Effector memory CD8-positive, alpha-beta T cell (primary cell): ENCODE data around the gene SMG9.

Experiments used
- ATAC-seq: fragments of 150-1000 bp; cut with Tn5 transposase; replicated peaks from 2 replicates; pipeline ENCODE4 v1.10.0; 2021; ENCODE audit warnings: mild to moderate bottlenecking, moderate library complexity
- DNase-seq, 3 experiments: peaks; one replicate each; pipeline ENCODE4 v3.0.0; 2021
- H3K27ac Mint-ChIP-seq, 2 donors: one replicate each; pipeline ENCODE4 v1.8.0; 2022; ENCODE audit warnings: mild to moderate bottlenecking in 2 of 2, mixed read lengths in 2 of 2, moderate library complexity in 2 of 2
- H3K27me3 Mint-ChIP-seq, 2 donors: one replicate each; pipeline ENCODE4 v1.8.0; 2022; ENCODE audit warnings: mixed read lengths in 2 of 2
- H3K36me3 Mint-ChIP-seq: one replicate; pipeline ENCODE4 v1.8.0; 2022; ENCODE audit warnings: mild to moderate bottlenecking, moderate library complexity, mixed read lengths; ENCODE audit not compliant: insufficient read depth
- H3K4me1 Mint-ChIP-seq, 2 donors: one replicate each; pipeline ENCODE4 v1.8.0; 2022; ENCODE audit warnings: low read depth in 2 of 2, mixed read lengths in 2 of 2
- H3K4me3 Mint-ChIP-seq, 2 donors: one replicate each; pipeline ENCODE4 v1.8.0; 2022; ENCODE audit warnings: mild to moderate bottlenecking in 2 of 2, mixed read lengths in 2 of 2, moderate library complexity in 2 of 2
- H3K9me3 Mint-ChIP-seq, 2 donors: one replicate each; pipeline ENCODE4 v1.8.0; 2022; ENCODE audit warnings: mixed read lengths in 2 of 2

Gene SMG9

DNA sequence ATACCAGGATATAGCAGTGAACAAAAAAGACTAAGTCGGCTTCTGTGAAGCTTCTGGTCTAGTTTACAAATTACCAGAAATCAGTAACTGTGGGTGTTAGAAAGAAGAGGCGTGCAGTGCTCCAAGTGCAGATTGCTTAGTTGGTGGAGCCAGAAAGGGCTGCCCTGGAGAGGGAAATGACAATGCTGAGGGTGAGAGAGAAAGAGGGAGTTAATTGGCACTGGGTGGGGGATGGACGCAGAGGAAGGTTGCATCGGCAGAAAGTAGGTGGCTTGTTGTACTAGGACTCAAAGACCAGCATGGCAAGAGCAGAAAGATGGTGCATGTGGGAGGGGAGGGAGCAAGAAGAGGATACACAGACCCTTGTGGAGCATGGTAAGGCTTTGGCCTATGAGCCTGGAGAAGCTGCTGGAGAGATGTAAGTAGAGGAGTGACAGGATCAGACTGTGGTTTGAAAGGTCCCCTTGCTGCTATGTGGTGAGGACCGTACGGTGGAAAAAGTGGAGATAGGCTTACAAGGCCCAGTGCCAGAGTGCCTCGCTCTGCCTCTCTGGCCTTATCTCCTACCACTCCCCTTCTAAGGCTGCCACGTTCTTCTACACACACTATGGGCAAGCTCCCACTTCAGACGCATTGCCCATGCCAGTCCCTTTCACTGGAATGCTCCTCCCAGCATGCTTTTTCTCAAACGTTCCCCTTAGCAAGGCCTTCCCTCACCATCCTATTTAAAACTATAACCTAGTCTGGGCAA lies 13.5 kb downstream of the SMG9 start:
- Mint-ChIP-seq H3K27ac (peak overlapping the region in 1 of 2 donors; percentile 92), H3K4me1 (peaks cover 4 to 21% of the 10 kb centered on the region in 2 donors), H3K4me3 (no peak overlapping the region), H3K27me3 (no peaks in the 10 kb centered on the region), H3K36me3 (peaks cover 53% of the 10 kb centered on the region), H3K9me3 (no peaks in the 10 kb centered on the region)
- DNase-seq (no peak), ATAC-seq (no peak)

DNA sequence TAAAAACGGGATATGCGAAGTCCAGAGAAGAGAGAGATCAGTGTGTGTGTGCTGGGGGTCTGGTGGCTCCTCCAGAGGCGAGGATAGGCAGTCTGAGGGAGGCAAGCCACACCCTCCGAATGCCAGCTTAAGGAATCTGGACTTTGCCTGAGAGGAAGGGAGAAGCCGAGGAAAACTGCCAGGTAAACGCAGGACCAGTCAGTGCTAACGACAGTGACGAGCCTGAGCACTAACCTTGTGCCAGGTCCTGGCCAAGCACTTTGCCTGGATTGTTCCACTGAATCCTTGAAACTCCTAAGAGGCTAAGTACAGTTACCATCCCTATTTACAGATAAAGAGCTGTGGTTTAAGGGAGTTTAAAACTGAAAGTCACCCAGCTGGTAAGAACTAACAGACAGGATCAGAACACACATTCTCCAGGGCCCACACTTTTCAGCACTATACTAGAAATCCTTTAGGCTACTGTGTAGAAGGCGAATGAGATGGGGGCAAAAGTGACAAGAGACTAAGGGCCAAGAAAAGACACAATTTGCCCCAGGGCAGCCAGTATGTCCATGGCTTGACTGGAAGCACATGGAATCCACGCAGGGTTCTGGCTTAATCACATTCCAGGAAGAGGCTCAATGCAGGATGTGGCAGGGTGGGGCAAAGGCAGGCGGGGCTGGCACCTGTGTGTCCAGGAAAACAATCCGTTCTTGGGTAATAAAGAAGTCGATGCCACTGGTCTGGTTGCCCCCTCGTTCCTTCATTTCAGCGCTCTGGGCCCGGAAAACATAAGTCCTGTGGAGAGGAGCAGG lies 15.1 kb downstream of the SMG9 start:
- Mint-ChIP-seq H3K4me3 (peak overlapping the region in 1 of 2 donors; percentile 11), H3K36me3 (peaks cover 50% of the 10 kb centered on the region), H3K27ac (peak overlapping the region; percentile 78 to 87), H3K4me1 (peaks cover 4 to 21% of the 10 kb centered on the region in 2 donors), H3K9me3 (no peaks in the 10 kb centered on the region), H3K27me3 (no peaks in the 10 kb centered on the region)
- DNase-seq (no peak), ATAC-seq (no peak)

DNA sequence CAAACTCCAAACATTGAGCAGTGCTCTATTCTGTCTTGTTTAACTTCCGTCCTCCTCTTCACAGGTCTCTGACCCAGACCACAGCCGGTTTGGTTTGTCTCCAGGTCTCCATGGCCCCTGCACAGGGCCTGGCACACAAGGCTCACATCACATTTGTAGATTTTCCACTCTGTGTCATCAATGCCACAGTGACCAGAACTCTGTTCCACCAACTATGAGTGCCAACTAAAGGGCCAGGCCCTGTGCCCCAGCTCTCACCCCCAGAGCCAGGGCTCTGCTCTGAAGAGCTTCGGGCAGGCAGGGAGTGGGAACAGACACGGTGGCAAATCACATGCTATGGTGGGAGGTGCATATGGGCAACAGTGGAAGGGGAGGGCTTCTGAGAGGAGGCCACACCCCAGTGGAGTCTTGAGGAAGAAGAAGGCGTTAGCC lies 16.0 kb downstream of the SMG9 start:
- H3K4me3 Mint-ChIP-seq = peak overlapping the region in 1 of 2 donors; percentile 11
- peaks cover 4 to 21% of the 10 kb centered on the region in 2 donors for H3K4me1 Mint-ChIP-seq
- peak overlapping the region; percentile 78 to 87 for H3K27ac Mint-ChIP-seq
- DNase-seq = peak in 1 of 3 experiments; percentile 10
- peak; percentile 48 for ATAC-seq
- no peaks in the 10 kb centered on the region for H3K9me3 Mint-ChIP-seq
- peaks cover 46% of the 10 kb centered on the region for H3K36me3 Mint-ChIP-seq
- H3K27me3 Mint-ChIP-seq = no peaks in the 10 kb centered on the region

DNA sequence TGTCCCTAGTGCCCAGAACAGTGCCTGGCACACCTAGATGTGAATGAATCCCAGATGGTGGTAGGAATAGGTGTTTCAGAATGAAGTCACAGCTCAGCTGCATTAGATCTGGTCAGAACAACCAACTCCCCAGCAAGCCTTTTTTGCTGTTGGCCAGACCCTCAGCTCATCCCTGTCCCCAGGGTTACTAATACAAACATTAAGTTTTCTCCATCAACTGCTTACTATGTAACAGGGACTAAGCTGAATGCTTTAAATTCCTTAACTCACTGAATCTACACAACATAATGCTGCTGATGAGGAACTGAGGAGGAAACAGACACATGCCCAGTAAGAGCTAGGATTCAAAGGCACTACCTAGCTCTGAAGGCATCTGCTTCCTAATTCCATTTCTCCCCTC lies 18.8 kb downstream of the SMG9 start:
- H3K9me3 Mint-ChIP-seq = no peaks in the 10 kb centered on the region
- ATAC-seq (no peak), DNase-seq (no peak)
- H3K4me1 Mint-ChIP-seq = peaks cover 4 to 26% of the 10 kb centered on the region in 2 donors
- no peak overlapping the region for H3K4me3 Mint-ChIP-seq
- no peaks in the 10 kb centered on the region for H3K27me3 Mint-ChIP-seq
- peak overlapping the region; percentile 11 to 78 for H3K27ac Mint-ChIP-seq
- peaks cover 31% of the 10 kb centered on the region for H3K36me3 Mint-ChIP-seq

DNA sequence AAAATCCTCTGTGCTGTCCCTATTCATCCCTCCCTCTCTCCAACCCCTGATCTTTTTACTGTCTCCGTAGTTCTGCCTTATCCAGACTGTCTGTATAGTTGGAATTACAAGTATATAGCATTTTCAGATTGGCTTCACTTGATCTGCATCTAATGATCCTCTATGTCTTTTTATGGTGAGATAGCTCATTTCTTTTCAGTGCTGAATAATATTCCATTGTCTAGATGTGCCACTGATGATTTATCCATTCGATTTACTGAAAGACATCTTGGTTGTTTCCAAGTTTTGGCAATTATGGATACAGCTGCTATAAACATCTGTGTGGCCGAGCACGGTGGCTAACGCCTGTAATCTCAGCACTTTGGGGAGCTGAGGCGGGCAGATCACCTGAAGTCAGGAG lies 19.7 kb downstream of the SMG9 start:
- Mint-ChIP-seq H3K9me3 (no peaks in the 10 kb centered on the region), H3K36me3 (peaks cover 23% of the 10 kb centered on the region), H3K4me3 (no peak overlapping the region), H3K4me1 (peaks cover 4 to 26% of the 10 kb centered on the region in 2 donors), H3K27me3 (no peaks in the 10 kb centered on the region), H3K27ac (peak overlapping the region in 1 of 2 donors; percentile 80)
- no peak for ATAC-seq
- DNase-seq = no peak

DNA sequence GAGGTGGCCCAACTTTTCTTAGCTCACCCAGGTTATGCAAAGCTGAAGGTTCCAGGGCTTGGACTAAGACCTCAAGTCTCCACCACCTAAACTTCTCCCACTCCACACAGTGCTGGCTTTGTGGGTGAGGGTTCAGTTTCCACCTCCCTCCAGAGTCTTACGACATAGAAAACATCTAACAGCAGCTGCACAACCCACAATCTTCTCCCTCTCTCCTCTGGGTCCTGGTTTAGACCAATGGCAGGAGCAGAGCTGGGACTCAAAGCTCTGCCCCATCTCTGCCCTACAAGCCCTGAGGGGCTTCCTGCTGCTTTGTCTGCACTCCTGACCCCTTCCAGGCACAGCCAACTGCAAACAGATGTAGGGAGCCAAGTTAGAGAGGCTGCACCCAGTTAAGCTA lies 22.9 kb downstream of the SMG9 start:
- Mint-ChIP-seq H3K27me3 (no peaks in the 10 kb centered on the region), H3K27ac (peak overlapping the region; percentile 53 to 71), H3K36me3 (peaks cover 21% of the 10 kb centered on the region), H3K4me3 (no peak overlapping the region), H3K9me3 (no peaks in the 10 kb centered on the region), H3K4me1 (peaks cover 0 to 11% of the 10 kb centered on the region in 2 donors)
- DNase-seq (no peak), ATAC-seq (no peak)

DNA sequence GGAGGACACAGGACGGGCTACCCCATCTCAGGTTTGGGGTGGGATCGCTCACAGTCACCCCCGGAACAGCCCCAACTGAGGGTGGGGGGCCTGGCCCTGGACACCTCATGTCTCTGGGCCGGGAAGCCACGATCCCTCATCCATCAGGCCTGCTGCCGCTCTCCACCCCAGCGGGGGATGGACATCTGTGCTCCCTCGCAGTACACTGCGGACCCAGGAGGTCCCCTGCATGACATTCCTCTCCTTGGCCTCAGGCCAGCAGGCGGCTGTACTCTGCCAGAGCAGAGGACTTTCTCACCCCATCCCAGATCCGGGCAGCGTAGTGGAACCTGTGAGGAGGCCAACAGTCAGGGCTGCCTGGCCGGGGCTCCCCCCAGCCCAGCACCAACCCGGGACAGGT lies 23.4 kb downstream of the SMG9 start:
- H3K4me3 Mint-ChIP-seq = no peak overlapping the region
- no peaks in the 10 kb centered on the region for H3K9me3 Mint-ChIP-seq
- H3K27me3 Mint-ChIP-seq = no peaks in the 10 kb centered on the region
- peaks cover 0 to 6% of the 10 kb centered on the region in 2 donors for H3K4me1 Mint-ChIP-seq
- no peak for DNase-seq
- H3K27ac Mint-ChIP-seq = peak overlapping the region in 1 of 2 donors; percentile 53
- no peak for ATAC-seq
- H3K36me3 Mint-ChIP-seq = peaks cover 21% of the 10 kb centered on the region

DNA sequence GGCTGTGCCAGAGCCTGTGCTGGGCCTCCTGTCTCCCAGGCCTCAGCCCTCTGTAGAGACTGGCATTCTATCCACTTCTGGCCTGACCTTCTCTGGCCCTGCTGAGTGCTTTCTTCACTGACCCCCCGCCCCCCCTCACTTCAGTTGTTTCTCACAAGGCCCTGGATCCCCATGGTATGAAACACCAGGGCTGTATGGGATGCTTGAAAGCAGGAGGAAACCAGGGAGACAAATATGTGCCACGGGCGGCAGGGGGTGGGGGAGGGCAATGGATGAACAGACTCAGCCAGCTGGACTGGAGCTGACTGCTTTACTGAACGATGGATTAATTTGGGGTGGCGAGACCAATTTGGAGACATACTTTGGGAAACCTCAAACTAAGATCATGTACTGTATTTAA lies 24.8 kb downstream of the SMG9 start:
- Mint-ChIP-seq H3K4me1 (peaks cover 0 to 5% of the 10 kb centered on the region in 2 donors), H3K36me3 (peaks cover 15% of the 10 kb centered on the region), H3K27me3 (no peaks in the 10 kb centered on the region), H3K9me3 (no peaks in the 10 kb centered on the region), H3K27ac (peak overlapping the region in 1 of 2 donors; percentile 20), H3K4me3 (no peak overlapping the region)
- no peak for DNase-seq
- ATAC-seq = no peak

DNA sequence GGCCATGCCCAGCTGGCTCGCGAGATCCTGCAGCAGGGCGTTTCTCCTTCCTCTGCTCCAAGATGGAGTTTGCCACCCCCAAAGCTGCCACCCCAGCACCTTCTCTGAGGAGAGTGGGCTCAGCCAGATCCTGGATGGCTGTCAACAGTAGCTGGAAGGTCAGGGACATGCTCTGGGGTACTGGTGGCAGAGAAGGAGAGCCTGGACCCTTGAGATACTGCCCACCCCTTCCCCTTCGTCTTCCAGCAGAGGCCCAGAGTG lies 27.2 kb downstream of the SMG9 start:
- Mint-ChIP-seq H3K27me3 (no peaks in the 10 kb centered on the region), H3K4me1 (peaks cover 0 to 5% of the 10 kb centered on the region in 2 donors), H3K9me3 (no peaks in the 10 kb centered on the region), H3K27ac (no peak overlapping the region), H3K36me3 (peaks cover 11% of the 10 kb centered on the region), H3K4me3 (no peak overlapping the region)
- ATAC-seq (no peak), DNase-seq (no peak)

DNA sequence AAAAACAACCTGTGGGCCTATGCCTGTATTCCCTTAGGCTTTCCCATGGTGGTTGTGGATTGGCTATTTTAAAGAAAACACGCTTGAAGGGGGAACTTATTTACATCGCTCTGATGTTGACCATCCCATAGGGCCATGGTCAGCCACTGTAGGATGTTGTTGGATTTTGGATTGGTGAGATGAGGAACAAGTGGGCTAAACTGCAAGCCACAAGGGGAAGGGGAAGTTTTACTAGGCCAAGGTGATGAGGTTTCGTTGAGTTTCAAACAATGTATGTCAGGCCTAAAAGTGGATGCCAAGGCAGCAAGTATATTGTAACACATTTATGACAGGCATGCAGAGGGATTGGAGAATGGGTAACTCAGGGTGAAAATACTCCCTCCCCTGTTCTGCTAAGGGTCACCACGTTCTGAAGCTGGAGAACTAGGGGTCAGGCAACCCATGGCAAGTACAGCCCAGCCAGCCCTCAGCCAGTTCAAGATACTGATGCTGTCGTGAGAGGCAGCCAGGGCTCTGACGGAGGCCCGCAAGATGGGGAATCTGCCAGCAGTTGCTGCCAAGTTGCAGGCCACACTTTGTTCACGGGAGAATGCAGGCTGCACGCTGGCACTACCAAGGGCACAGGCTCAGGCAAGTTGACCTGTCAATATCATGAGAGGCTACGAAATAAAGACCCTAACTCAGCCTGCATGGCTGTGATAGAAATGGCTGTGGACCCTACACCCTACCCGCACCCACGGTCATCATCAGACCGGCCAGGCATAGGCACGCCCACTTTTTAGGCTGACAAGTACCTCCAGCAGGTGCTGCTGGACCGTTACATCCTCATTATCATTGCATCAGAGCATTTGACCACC lies 27.8 kb downstream of the SMG9 start:
- Mint-ChIP-seq H3K27me3 (no peaks in the 10 kb centered on the region), H3K36me3 (peaks cover 7% of the 10 kb centered on the region), H3K4me3 (no peak overlapping the region), H3K4me1 (peaks cover 0 to 2% of the 10 kb centered on the region in 2 donors), H3K27ac (peak overlapping the region in 1 of 2 donors; percentile 28), H3K9me3 (no peaks in the 10 kb centered on the region)
- DNase-seq (no peak), ATAC-seq (no peak)

DNA sequence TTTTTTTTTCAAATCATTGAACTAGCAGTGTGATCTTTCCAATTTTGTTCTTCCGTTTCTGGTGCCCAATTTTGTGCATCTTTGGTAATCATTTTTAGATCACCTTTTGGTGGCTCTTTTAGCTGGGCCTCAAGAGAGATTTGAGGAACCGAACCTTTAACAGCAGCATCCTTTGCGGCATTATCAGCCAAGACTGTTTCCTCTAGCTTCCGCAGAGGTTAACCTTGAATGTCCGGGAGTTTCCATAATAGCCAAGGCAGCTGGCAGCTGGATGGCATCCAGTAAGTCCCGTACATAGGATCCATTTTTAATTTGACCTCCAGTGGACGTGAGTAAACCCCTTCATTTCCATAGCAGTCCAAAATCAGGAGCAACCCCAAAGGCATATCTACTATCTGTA lies 29.3 kb downstream of the SMG9 start:
- DNase-seq (no peak), ATAC-seq (no peak)
- Mint-ChIP-seq H3K4me1 (no peaks in the 10 kb centered on the region), H3K9me3 (no peaks in the 10 kb centered on the region), H3K27ac (peak overlapping the region in 1 of 2 donors; percentile 10), H3K36me3 (peaks cover 7% of the 10 kb centered on the region), H3K4me3 (no peak overlapping the region), H3K27me3 (peaks cover 0 to 9% of the 10 kb centered on the region in 2 donors)

DNA sequence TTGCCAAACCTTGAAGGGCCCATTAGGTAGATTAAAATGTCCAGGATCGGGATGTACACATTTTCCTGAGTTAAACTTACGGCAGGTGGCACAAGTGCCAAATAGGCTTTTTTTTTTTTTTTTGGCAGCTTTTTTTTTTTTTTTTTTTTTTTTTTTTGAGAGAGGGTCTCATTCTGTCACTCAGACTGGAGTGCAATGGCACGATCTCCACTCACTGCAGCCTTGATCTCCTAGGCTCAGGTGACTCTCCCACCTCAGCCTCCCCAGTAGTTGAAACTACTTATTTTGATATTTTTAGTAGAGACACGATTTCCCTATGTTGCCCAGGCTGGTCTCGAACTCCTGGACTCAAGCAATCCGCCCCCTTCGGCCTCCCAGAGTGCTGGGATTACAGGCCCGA lies 29.9 kb downstream of the SMG9 start:
- Mint-ChIP-seq H3K9me3 (no peaks in the 10 kb centered on the region), H3K36me3 (peaks cover 7% of the 10 kb centered on the region), H3K4me3 (no peak overlapping the region), H3K4me1 (no peaks in the 10 kb centered on the region), H3K27ac (no peak overlapping the region), H3K27me3 (peaks cover 0 to 9% of the 10 kb centered on the region in 2 donors)
- ATAC-seq = no peak
- DNase-seq = no peak

DNA sequence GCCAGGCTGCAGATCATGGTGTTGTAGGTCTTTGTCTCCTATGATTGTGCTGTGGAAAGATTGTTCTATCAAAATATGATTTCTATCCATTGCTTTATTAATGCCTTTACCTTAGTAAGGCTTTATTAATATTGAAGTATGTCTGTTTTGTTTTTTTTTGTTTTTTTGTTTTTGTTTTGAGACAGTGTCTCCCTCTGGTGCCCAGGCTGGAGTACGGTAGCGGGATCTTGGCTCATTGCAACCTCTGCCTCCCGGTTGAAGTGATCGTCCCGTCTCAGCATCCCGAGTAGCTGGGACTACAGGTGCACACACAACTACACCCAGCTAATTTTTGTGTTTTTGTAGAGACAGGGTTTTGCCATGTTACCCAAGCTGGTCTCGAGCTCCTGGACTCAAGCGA lies 31.2 kb downstream of the SMG9 start:
- Mint-ChIP-seq H3K4me1 (no peaks in the 10 kb centered on the region), H3K36me3 (peaks cover 3% of the 10 kb centered on the region), H3K9me3 (no peaks in the 10 kb centered on the region), H3K4me3 (no peak overlapping the region), H3K27me3 (peaks cover 6 to 17% of the 10 kb centered on the region in 2 donors), H3K27ac (no peak overlapping the region)
- DNase-seq = no peak
- no peak for ATAC-seq
